Type B pancreatic cell (in vitro differentiated cells): ENCODE data around the gene STIM1. TPM values are rescaled to one million over a fixed set of nuclear protein-coding genes. Genes with fewer than 3 reads are reported as not detected.
"Not testable (repeated sequence)": the region's sequence is repeated elsewhere in the genome, so short reads cannot be mapped to it uniquely, and the experiment has no call there.

Source experiments
- DNase-seq: peaks from one replicate; pipeline ENCODE4 v3.0.0; 2021; ENCODE audit warnings: mixed read lengths; ENCODE audit not compliant: unreplicated experiment; ENCODE audit errors: extremely low spot score
- H3K27ac Mint-ChIP-seq: 2 replicates; pipeline ENCODE4 v1.8.0; 2021; ENCODE audit warnings: mild to moderate bottlenecking, mixed read lengths
- H3K27me3 Mint-ChIP-seq: 2 replicates; pipeline ENCODE4 v1.8.0; 2021; ENCODE audit warnings: mixed read lengths
- H3K36me3 Mint-ChIP-seq: 2 replicates; pipeline ENCODE4 v1.8.0; 2021; ENCODE audit warnings: mixed read lengths
- H3K4me1 Mint-ChIP-seq: one replicate; pipeline ENCODE4 v1.8.0; 2021; ENCODE audit warnings: mixed read lengths; ENCODE audit not compliant: unreplicated experiment
- H3K4me3 Mint-ChIP-seq: 2 replicates; pipeline ENCODE4 v1.8.0; 2021; ENCODE audit warnings: mild to moderate bottlenecking, mixed read lengths
- H3K9me3 Mint-ChIP-seq: 2 replicates; pipeline ENCODE4 v1.8.0; 2021; ENCODE audit warnings: mixed read lengths
- CTCF ChIP-seq: fragments of 200-600 bp; sonication (generic); conservative IDR thresholded peaks from 2 replicates; pipeline ENCODE4 v1.5.0; 2021; ENCODE audit warnings: antibody characterized with exemption, mild to moderate bottlenecking
- total RNA-seq: library from RNA; stranded (reverse); gene quantifications from 2 replicates; pipeline ENCODE4 v1.2.1, GENCODE V29; 2021; ENCODE audit warnings: low replicate concordance

STIM1 gene
- total RNA-seq, 1 donor from 2014 or later = 38.9 TPM

GRCh38 chr11:4049006-4049405 is 193.5 kb downstream of the STIM1 start:
- no peak overlapping the region for H3K4me3 Mint-ChIP-seq
- no peak overlapping the region for H3K27ac Mint-ChIP-seq
- H3K36me3 Mint-ChIP-seq = no peaks in the 10 kb centered on the region
- no peaks in the 10 kb centered on the region for H3K27me3 Mint-ChIP-seq
- DNase-seq = no peak
- no peaks in the 10 kb centered on the region for H3K9me3 Mint-ChIP-seq
- H3K4me1 Mint-ChIP-seq = peaks cover 3% of the 10 kb centered on the region
- TF ChIP-seq CTCF = no peak

GRCh38 chr11:4050138-4050537 is 194.7 kb downstream of the STIM1 start:
- Mint-ChIP-seq H3K36me3 (no peaks in the 10 kb centered on the region), H3K27ac (no peak overlapping the region)
- TF ChIP-seq CTCF = no peak

GRCh38 chr11:4053200-4053599 is 197.7 kb downstream of the STIM1 start:
- not testable (repeated sequence) for H3K27ac Mint-ChIP-seq, H3K36me3 Mint-ChIP-seq, H3K9me3 Mint-ChIP-seq, DNase-seq, H3K4me1 Mint-ChIP-seq, H3K27me3 Mint-ChIP-seq, H3K4me3 Mint-ChIP-seq

More at GRCh38 chr11:4050138-4050537, 194.7 kb downstream of the STIM1 start:
- H3K4me1 Mint-ChIP-seq = peaks cover 3% of the 10 kb centered on the region
- DNase-seq = no peak
- no peaks in the 10 kb centered on the region for H3K9me3 Mint-ChIP-seq
- H3K27me3 Mint-ChIP-seq = no peaks in the 10 kb centered on the region
- H3K4me3 Mint-ChIP-seq = no peak overlapping the region

- Mint-ChIP-seq H3K9me3 (no peaks in the 10 kb centered on the region), H3K4me1 (peaks cover 11% of the 10 kb centered on the region), H3K36me3 (peaks cover 3% of the 10 kb centered on the region), H3K4me3 (no peak overlapping the region), H3K27me3 (no peaks in the 10 kb centered on the region), H3K27ac (peak overlapping the region; percentile 6)
- TF ChIP-seq CTCF = no peak
- DNase-seq = no peak
These were observed 199.2 kb downstream of the STIM1 start for GRCh38 chr11:4054643-4055042.

- H3K4me3 Mint-ChIP-seq = no peak overlapping the region
- no peak overlapping the region for H3K27ac Mint-ChIP-seq
- no peak for DNase-seq
- H3K4me1 Mint-ChIP-seq = peaks cover 11% of the 10 kb centered on the region
- TF ChIP-seq CTCF = no peak
- H3K27me3 Mint-ChIP-seq = no peaks in the 10 kb centered on the region
- H3K36me3 Mint-ChIP-seq = peaks cover 7% of the 10 kb centered on the region
- no peaks in the 10 kb centered on the region for H3K9me3 Mint-ChIP-seq
These were observed 204.0 kb downstream of the STIM1 start for GRCh38 chr11:4059424-4059823.

- H3K4me1 Mint-ChIP-seq = peaks cover 11% of the 10 kb centered on the region
- peak overlapping the region; percentile 51 for H3K27ac Mint-ChIP-seq
- no peak for DNase-seq
- H3K9me3 Mint-ChIP-seq = no peaks in the 10 kb centered on the region
- H3K4me3 Mint-ChIP-seq = no peak overlapping the region
- H3K27me3 Mint-ChIP-seq = no peaks in the 10 kb centered on the region
- H3K36me3 Mint-ChIP-seq = peaks cover 7% of the 10 kb centered on the region
- no peak for TF ChIP-seq CTCF
These were observed 204.9 kb downstream of the STIM1 start for GRCh38 chr11:4060182-4060923.
